Measurements from ENCODE around the gene GRIPAP1. TPM values are rescaled to one million over a fixed set of nuclear protein-coding genes. Genes with fewer than 3 reads are reported as not detected.

The GRIPAP1 gene
- total RNA-seq, 1 experiment from 2014 or later: 19.9 TPM

DNA sequence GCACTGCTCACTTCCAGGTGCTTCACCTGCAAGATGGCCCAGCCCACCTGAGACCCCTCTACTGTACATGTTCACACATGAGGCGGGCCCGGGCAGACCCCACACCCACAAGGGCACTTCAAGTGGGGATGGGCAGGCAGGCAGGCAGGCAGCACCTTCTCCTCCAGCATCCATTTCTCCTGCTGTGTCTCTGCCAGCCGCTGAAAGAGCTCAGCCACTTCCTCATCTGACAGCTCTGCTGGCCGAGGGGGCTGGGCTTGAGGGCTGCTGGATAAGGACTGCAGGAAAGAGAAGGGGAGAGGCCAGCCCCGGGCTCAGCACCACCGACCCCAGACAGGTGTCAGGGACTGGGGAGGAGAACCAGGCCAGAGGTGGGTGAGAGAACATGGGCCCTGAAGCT, 26.0 kb downstream of the GRIPAP1 start:
- Histone ChIP-seq H3K27me3 (ENCODE audit: control insufficient read depth, insufficient read depth, low read length) (no peaks in the 10 kb centered on the region), H3K36me3 (replicated peaks; ENCODE audit: control insufficient read depth, insufficient read depth, low read length) (peaks cover 22% of the 10 kb centered on the region), H3K4me3 (ENCODE audit: insufficient read depth, low read depth, low read length) (no peak overlapping the region)
- no peak for DNase-seq

- peaks cover 19% of the 10 kb centered on the region for H3K36me3 ChIP-seq (replicated peaks; ENCODE audit: control insufficient read depth, insufficient read depth, low read length)
- H3K4me3 ChIP-seq (ENCODE audit: insufficient read depth, low read depth, low read length): no peak overlapping the region
- no peaks in the 10 kb centered on the region for H3K27me3 ChIP-seq (ENCODE audit: control insufficient read depth, insufficient read depth, low read length)
- DNase-seq: no peak
These were observed 26.5 kb downstream of the GRIPAP1 start for GRCh38 chrX:48975541-48975940.

- Histone ChIP-seq H3K27me3 (ENCODE audit: control insufficient read depth, insufficient read depth, low read length) (no peaks in the 10 kb centered on the region), H3K36me3 (replicated peaks; ENCODE audit: control insufficient read depth, insufficient read depth, low read length) (peaks cover 19% of the 10 kb centered on the region), H3K4me3 (ENCODE audit: insufficient read depth, low read depth, low read length) (no peak overlapping the region)
- DNase-seq: no peak
These were observed 27.0 kb downstream of the GRIPAP1 start for GRCh38 chrX:48975041-48975440.

DNA sequence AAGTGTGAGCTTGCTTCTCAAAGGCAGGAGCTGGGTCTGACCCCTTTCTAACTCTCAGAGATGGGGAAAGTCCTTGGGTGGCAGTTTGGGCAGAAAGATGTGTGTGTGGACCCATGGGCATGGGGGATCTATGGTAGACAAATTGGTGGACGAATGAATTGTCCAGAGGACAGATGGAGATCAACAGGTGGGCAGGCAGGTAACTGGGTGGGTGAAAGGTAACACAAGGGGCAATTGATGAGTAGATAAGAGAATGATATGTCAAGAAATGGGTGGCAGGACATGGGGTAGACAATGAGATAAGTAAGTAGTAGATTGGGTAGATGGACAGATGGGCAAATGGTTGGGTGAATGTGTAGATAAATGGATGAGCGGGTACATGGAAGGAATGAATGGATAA, 27.5 kb downstream of the GRIPAP1 start:
- DNase-seq: no peak
- Histone ChIP-seq H3K4me3 (ENCODE audit: insufficient read depth, low read depth, low read length) (no peak overlapping the region), H3K36me3 (replicated peaks; ENCODE audit: control insufficient read depth, insufficient read depth, low read length) (peaks cover 19% of the 10 kb centered on the region), H3K27me3 (ENCODE audit: control insufficient read depth, insufficient read depth, low read length) (no peaks in the 10 kb centered on the region)

DNA sequence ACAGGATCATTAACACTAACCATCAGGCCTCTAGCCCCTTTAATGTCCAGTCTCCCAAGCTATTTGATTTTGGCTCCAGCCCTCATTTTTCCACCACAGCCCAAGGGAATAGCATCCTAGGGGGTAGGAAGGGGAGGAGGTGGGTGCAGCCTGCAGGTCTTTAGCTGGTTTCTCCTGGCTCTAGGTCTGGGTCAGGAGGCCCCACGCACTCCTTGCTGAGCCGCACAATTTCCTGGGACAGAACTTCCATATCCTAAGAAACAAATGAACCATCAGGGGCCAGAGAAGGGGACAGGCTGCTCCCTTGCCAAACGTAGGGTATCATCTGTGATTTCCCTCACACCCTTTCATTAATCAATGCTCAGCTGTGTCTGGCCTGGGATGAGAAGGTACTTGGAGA, 28.0 kb downstream of the GRIPAP1 start:
- Histone ChIP-seq H3K36me3 (replicated peaks; ENCODE audit: control insufficient read depth, insufficient read depth, low read length) (peaks cover 19% of the 10 kb centered on the region), H3K4me3 (ENCODE audit: insufficient read depth, low read depth, low read length) (no peak overlapping the region), H3K27me3 (ENCODE audit: control insufficient read depth, insufficient read depth, low read length) (no peaks in the 10 kb centered on the region)
- DNase-seq: no peak

DNA sequence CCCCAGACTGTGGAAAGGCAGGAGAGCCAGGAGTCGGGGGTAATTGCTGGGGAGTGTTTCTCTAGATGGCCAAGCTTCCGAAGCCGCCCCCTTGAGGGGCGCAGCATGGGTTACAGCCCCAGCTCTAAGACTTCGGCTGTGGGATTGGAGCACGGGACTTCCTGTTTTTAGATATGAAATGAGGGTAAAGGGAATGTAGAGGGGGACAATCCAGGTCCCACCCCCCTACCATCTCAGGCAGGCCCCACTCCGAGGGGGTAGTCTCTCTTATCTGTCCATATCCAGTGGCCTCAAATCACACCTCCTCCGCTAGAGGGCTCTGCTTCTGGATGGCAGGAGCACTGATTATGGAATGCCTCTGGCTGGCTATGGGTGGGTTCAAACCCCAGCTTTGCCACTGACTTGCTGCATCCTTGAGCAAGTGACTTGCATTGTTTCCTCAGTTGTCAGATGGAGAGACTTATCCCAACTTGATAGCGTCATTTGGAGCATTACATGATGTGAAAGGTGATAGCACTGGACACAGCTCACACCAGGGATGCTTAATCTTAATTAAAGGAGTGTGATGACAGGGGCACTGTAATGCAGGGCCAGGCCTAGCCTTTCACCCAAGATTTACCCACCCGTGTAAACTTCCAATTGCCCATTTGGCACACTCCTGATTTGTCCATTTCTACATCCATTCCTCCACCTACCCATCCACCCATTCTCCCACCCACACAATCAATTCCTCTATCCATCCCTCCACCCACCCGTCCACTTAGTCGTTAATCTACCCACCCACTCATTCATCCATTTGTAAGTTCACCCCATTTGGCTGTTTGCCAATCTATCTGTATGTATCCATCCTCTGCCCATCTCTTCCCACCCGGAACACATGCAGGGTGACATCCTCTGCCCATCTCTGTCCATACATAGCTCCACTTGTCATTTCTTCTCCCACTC, 29.6 kb downstream of the GRIPAP1 start:
- DNase-seq: peak; percentile 92
- H3K27me3 ChIP-seq (ENCODE audit: control insufficient read depth, insufficient read depth, low read length): no peaks in the 10 kb centered on the region
- peak overlapping the region; percentile 58 for H3K4me3 ChIP-seq (ENCODE audit: insufficient read depth, low read depth, low read length)
- H3K36me3 ChIP-seq (replicated peaks; ENCODE audit: control insufficient read depth, insufficient read depth, low read length): peaks cover 14% of the 10 kb centered on the region

DNA sequence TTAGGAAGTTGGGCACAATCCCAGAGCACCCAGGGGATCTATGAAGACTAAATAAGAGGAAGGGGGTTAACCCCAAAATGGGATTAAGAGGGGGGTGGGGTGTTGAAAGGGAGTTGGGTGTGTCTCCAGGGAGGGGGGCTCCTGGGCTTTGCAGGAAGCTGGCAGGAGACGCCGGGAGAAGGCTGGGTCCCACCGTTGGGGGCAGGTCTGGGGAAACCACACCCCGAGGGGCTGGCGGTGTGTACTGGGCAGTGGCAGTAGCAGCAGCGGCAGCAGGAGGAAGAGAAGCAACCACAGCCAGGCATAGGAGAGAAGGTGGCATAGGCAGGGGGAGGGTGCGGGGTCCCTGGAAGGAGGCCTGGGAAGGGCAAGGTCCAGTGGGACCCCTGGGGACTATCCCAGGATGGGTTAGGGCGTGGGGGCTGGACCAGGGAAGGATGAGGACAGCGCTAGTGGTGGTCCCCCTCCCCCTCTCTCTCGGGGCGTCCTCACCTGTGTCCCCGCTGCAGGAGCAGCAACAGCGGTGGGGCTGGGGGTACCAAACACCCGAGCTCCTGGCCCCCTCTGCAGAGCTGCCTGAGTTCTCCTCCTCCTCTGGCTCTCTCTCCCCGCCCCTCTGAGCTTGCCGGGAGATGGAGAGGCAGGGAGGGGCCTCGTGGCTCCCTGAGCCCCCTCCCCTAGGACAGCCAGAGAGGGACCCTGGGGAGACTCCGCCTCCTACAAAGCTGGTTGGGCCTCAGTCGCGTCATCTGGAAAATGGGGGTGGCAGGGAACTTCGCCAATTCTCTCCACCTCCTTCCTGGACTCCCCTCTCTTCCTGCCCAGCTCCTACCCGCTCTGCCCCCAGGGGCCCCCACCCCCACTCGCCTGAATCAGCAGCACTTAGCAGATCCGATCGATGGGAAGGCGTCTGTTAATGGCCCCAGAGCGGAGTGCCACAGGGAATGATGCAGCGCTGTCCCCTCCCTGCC, 30.5 kb downstream of the GRIPAP1 start, which contains the start of gene KCND1:
Gene KCND1, minus strand, starts transcription at position 596 of the 971 bp plus-strand sequence. CDS start 1,573 bp downstream, outside the sequence.
- Histone ChIP-seq H3K27me3 (ENCODE audit: control insufficient read depth, insufficient read depth, low read length) (no peaks in the 10 kb centered on the region), H3K4me3 (ENCODE audit: insufficient read depth, low read depth, low read length) (peak within 1 kb of the TSS; percentile 58), H3K36me3 (replicated peaks; ENCODE audit: control insufficient read depth, insufficient read depth, low read length) (peaks cover 13% of the 10 kb centered on the region)
- DNase-seq: peak; percentile 96

DNA sequence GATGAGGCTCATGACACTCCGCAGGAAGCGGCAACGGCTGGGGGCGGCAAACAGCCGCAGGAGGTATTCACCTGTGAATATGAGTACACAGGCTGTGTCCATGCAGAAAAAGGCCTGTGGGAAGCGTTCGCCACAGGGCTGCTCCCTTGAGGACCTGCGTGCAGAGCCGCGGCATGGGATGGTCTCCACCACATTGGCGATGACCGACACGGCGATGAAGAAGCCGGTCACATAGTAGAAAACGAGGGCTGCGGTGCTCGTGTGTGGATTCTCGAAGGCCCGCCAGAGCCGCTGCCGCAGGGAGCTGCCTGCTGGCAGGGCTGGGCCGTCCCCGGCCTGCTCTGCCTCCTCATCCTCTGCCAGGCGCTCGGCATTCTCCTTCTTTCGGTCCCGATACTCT, 32.6 kb downstream of the GRIPAP1 start:
- Histone ChIP-seq H3K27me3 (ENCODE audit: control insufficient read depth, insufficient read depth, low read length) (no peaks in the 10 kb centered on the region), H3K36me3 (replicated peaks; ENCODE audit: control insufficient read depth, insufficient read depth, low read length) (0 out of 2 replicates have a peak, but pooled peaks cover 2% of the 10 kb centered on the region), H3K4me3 (ENCODE audit: insufficient read depth, low read depth, low read length) (no peak overlapping the region)
- DNase-seq: no peak

- Histone ChIP-seq H3K27me3 (ENCODE audit: control insufficient read depth, insufficient read depth, low read length) (no peaks in the 10 kb centered on the region), H3K36me3 (replicated peaks; ENCODE audit: control insufficient read depth, insufficient read depth, low read length) (no peaks in the 10 kb centered on the region), H3K4me3 (ENCODE audit: insufficient read depth, low read depth, low read length) (no peak overlapping the region)
- no peak for DNase-seq
These were observed 33.7 kb downstream of the GRIPAP1 start for GRCh38 chrX:48968377-48968776.

DNA sequence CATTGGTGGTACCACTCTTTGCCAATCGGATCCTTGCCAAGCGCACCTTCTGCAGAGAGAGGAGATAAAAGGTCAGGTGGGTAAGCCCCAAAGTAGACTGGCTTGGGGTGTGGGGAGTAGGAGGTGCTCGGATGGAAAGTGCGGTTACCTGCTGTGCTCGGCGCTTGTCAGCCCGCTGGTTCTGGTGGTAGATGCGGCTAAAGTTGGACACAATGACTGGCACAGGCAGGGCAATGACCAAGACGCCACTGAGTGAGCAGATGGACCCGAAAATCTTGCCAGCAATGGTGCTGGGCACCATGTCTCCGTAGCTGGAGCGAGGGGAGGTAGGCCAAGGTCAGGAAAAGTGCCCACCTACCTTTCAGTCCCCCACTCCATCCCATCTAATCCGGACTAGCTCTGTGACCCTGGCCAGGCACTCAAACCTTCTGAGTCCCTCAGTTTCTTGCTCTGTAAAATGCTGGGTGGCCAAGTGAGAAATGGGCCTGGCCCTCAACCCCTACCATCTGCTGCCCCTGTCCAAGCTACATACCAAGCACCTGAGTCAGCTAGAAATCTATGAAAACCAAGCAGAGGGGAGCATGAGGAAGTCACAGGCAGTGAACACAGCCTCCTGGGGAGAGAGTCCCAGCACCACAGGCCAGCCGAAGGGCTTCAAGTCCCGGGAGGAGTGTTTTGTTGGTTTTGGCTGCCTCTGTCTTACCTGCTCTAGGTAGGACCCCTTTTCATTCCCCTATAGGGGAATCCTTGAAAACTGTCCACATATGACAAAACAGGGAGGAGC, 35.1 kb downstream of the GRIPAP1 start:
- H3K4me3 ChIP-seq (ENCODE audit: insufficient read depth, low read depth, low read length): no peak overlapping the region
- no peaks in the 10 kb centered on the region for H3K36me3 ChIP-seq (replicated peaks; ENCODE audit: control insufficient read depth, insufficient read depth, low read length)
- H3K27me3 ChIP-seq (ENCODE audit: control insufficient read depth, insufficient read depth, low read length): no peaks in the 10 kb centered on the region
- DNase-seq: no peak

- no peaks in the 10 kb centered on the region for H3K27me3 ChIP-seq (ENCODE audit: control insufficient read depth, insufficient read depth, low read length)
- no peak overlapping the region for H3K4me3 ChIP-seq (ENCODE audit: insufficient read depth, low read depth, low read length)
- H3K36me3 ChIP-seq (replicated peaks; ENCODE audit: control insufficient read depth, insufficient read depth, low read length): no peaks in the 10 kb centered on the region
- DNase-seq: no peak
These were observed 36.1 kb downstream of the GRIPAP1 start for GRCh38 chrX:48965959-48966358.

- DNase-seq: no peak
- H3K27me3 ChIP-seq (ENCODE audit: control insufficient read depth, insufficient read depth, low read length): no peaks in the 10 kb centered on the region
- no peaks in the 10 kb centered on the region for H3K36me3 ChIP-seq (replicated peaks; ENCODE audit: control insufficient read depth, insufficient read depth, low read length)
- no peak overlapping the region for H3K4me3 ChIP-seq (ENCODE audit: insufficient read depth, low read depth, low read length)
These were observed 40.4 kb downstream of the GRIPAP1 start for GRCh38 chrX:48961585-48962091.

DNA sequence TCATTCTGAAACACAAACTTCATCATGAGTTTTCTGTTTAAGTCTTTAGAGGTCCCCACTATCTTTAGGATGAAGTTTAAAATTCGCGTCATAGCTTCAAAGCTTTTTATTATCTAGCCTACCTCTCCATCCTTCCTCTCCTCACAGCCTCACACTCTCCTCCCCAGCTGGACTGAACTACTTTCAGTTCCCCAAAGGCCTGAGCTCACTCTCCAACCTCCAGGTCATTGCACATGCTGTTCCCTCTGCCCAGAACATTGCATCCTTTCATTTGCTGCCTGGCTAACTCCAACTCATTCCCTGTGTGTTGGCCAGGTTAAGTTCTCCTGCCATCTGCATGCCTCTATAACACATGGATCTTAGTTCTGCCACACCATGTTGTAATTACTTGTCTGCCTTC, 41.8 kb downstream of the GRIPAP1 start:
- DNase-seq: no peak
- Histone ChIP-seq H3K36me3 (replicated peaks; ENCODE audit: control insufficient read depth, insufficient read depth, low read length) (peaks cover 5% of the 10 kb centered on the region), H3K4me3 (ENCODE audit: insufficient read depth, low read depth, low read length) (no peak overlapping the region), H3K27me3 (ENCODE audit: control insufficient read depth, insufficient read depth, low read length) (no peaks in the 10 kb centered on the region)

GRCh38 chrX:48958635-48959094, 43.4 kb downstream of the GRIPAP1 start:
- Histone ChIP-seq H3K36me3 (replicated peaks; ENCODE audit: control insufficient read depth, insufficient read depth, low read length) (peaks cover 9% of the 10 kb centered on the region), H3K4me3 (ENCODE audit: insufficient read depth, low read depth, low read length) (peak overlapping the region; percentile 39), H3K27me3 (ENCODE audit: control insufficient read depth, insufficient read depth, low read length) (no peaks in the 10 kb centered on the region)
- no peak for DNase-seq

Measured in H7 (cell line).